ENCODE results near the gene PTPRG.

PTPRG gene

GRCh38 chr3:62149539-62149938, 588.2 kb downstream of the PTPRG start:
- no peak for DNase-seq (ENCODE audit: low read depth in 2 of 2)

DNA sequence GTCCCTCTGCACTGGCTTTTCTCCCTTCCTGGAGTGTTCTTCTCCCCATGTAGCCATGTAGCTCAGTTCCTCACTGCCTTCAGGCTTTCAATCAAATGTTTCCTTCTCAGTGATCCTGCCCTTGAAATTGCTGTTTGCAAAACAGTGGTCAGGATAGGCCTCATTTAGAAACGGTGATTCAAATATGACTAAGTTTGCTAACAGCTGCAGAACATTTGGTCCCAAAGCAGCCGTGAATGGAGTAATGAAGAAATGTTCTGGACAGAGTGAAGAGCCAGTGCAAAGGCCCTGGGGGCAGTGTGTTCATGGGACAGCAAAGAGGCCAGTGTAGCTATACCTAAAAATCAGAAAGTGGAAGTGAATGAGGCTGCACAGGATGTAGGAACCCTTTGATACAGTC, 588.6 kb downstream of the PTPRG start:
- peak in 1 of 2 experiments; percentile 25 for DNase-seq (ENCODE audit: low read depth in 2 of 2)

DNA sequence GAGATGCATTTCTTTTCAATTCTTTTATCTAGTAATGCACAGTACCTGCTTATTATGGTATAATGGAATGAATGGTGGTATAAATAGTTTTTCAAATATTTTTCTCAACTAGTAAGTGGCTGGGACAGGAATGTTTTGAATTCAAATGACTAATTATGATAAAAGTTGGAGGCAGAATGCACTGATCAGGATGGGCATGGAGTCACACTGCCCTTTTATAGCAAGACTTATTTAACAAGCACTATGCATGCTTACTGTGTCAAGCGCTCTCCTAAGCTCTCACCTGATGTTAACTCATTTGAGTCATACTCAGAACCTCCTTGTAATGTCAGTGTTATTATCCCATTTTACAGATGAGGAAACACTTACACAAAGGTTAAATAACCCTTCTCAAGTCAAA, 590.2 kb downstream of the PTPRG start:
- DNase-seq (ENCODE audit: low read depth in 2 of 2), result no peak

DNA sequence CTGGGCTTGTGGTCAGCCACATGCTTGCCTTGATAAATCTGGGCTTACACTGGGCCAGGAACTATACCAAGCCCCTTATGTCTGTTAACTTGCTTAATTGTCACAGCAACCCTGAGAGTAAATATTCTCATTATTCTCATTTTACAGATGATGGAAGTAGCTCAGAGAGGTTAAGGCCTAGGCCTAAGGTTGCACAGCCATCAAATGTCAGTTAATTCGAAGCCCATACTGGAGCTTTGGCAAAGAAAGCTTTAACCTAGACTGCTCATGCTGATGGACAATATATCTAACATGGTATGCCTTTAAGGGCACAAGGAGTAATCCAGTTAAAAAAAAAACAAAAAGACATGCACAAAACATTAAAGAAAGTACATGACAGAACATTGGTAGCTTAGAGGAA, 591.9 kb downstream of the PTPRG start:
- no peak for DNase-seq (ENCODE audit: low read depth in 2 of 2)

DNA sequence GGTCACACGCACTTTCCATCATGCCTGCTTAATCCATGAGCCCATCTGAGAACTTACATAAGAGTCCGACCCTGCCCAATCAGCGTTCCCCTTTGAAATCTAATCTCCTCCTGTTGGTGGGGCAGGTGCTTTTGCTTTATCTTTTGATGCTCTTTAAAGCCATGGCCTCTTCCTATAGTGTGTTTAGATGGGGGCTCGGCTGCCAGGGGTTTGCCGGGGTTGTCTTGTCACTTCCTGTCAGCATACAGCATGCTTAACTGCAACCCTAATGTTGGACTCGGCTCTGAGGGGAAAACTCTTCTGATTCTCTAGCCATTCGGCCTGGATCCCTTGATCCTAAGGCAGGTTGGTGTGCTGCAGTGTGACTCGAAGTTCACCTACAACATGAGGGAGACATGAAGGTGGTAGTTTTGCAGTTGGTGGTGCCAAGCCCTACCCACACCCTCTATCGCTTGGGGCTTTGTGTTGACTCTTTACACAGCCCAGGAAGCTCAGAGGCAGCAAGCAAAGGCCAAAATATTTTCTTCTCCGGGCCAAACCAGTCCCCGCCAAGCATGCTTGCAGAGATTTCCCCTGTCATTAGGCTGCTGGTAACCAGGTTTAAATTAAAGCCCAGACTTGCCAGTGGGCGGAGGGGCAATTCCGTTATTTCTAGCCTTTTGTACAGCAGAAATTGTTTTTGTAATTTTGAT, 593.2 kb downstream of the PTPRG start:
- DNase-seq (ENCODE audit: low read depth in 2 of 2), result no peak

GRCh38 chr3:62159056-62159708, 597.8 kb downstream of the PTPRG start:
- DNase-seq (ENCODE audit: low read depth in 2 of 2), result no peak

DNA sequence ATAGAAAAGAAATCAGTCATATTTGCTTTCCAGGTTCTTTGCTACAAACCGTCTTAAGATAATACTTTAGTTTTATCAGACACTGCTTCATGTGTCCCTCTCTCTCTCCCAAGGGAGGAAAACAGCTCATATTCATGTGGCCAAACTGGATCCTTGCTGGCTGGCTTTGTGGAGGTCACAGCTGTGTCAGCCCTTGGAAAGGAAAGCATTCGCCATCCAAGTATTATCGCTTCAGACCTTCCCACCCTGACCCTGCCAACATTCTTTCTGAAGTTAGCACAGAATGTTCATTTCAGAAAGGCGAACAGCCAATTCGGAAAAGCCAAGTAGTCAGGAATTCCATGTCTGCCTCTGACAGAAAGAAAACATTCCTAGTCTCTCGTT, 598.3 kb downstream of the PTPRG start:
- no peak for DNase-seq (ENCODE audit: low read depth in 2 of 2)

DNA sequence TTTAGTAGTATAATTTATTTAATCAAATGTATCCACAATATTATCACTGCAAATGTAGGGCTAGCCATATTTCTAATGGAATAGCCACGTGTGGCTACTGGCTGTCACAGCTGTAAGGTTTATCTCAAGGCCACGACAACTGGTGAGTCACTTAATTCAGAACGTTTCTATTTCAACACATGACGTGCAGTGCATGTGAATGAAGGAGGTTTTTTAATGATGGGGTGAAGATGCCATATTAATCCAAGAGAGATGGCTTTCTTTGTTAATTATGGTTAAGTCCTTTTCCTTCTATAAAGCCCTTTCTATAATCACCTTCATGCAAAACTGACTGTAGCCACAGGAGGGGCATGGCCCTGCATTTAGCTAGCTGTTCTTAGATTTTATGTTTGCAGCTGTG, 600.0 kb downstream of the PTPRG start:
- DNase-seq (ENCODE audit: low read depth in 2 of 2), result no peak

DNA sequence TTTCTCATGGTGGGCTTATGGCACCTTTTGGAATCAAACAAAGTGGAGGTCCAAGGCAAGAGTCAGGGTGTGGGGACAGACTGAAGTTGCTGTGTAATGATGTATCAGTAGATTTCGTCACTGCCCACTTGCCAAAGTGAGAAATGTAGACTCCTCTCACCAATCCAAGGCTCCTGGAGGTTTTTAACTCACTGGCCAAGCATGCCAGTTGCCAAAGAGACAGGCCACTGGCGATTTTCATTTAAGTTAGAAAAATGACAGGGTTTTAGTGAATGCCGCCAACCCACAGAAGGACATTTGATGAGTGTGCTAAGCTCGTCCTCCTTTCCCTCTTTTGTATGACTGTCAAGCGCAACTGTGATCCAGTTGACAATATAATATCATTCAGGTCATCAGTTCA, 602.8 kb downstream of the PTPRG start:
- DNase-seq (ENCODE audit: low read depth in 2 of 2), result no peak

GRCh38 chr3:62164746-62165145, 603.4 kb downstream of the PTPRG start:
- no peak for DNase-seq (ENCODE audit: low read depth in 2 of 2)

DNA sequence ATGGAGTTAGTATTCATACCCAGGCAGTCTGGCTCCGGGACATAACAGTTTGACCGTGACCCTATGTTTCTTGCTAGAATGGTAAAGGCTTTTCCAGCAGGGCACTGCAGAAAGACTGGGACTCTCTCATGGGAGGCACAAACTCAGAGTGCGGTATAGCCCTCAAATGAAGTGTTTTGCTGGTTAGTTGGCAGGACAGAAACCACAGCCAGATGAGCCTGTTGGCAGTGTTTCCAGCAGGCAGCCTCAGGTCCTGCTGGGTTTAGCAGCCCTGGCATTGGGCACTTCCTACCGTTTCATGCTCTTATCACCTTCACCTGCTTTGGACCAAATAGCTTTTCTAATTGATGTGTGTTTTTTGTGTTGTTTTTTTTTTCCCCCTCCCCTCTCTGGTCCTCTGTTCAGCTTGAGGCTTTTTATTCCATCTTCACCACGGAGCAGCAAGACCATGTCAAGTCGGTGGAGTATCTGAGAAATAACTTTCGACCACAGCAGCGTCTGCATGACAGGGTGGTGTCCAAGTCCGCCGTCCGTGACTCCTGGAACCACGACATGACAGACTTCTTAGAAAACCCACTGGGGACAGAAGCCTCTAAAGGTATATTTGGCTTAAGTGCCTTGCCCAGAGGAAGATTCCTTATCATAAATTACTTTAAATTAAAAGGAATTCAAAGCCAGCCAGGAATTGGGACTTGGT, 606.3 kb downstream of the PTPRG start:
- DNase-seq (ENCODE audit: low read depth in 2 of 2), result no peak

GRCh38 chr3:62168356-62168755, 607.0 kb downstream of the PTPRG start:
- DNase-seq (ENCODE audit: low read depth in 2 of 2), result no peak

GRCh38 chr3:62169906-62170660, 608.7 kb downstream of the PTPRG start:
- DNase-seq (ENCODE audit: low read depth in 2 of 2), result no peak

DNA sequence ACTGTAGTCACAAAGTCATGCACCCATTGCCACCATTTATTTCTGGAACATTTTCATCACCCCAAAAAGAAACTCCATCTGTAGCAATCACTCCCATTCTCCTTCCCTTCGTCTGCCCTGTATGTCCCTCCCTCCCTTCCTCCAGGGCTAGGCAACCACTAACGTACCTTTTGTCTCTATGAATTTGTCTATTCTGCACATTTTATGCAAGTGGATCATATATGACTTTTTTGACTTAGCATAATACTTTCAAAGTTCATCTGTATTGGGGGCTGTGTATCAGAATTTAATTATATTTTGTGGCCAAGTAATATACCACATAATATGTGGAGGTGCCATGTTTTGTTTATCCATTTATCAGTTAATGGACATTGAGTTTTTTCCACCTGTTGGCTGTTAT, 610.4 kb downstream of the PTPRG start:
- DNase-seq (ENCODE audit: low read depth in 2 of 2), result no peak

DNA sequence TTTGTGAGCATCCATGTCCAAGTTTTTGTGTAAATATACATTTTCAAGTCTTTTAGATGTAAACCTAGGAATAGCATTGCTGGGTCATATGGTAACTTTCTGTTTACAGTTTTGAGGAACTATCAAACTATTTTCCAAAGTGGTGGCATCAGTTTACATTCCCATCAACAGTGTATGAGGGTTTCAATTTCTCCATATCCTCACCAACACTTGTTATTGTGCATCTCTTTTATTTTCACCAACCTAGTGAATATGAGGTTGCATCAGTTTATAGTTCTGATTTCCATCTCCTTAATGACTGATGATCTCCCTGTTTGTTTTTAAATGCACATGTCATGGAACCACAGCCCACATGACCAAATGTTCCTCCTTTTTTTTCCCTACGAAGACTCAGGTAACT, 610.8 kb downstream of the PTPRG start:
- no peak for DNase-seq (ENCODE audit: low read depth in 2 of 2)

- no peak for DNase-seq (ENCODE audit: low read depth in 2 of 2)
Measured at GRCh38 chr3:62173939-62174515, 612.7 kb downstream of the PTPRG start.

DNA sequence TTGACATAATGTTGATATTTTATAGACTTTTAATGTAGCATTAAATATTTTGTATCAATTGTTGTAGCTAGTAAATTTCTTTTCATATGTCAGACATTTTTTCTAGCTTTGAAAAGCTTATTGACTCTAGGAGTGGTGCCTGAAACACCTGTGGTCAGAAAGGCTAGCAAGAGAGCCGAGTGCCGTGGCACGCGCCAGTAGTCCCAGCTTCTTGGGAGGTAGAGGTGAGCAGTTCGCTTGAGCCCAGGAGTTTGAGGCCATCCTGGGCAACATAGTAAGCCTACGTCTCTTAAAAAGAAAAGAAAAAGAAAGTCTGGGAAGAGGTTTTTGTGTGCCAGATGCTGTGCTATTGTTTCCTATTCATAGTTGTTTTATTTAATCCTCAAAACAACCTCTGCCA, 613.8 kb downstream of the PTPRG start:
- no peak for DNase-seq (ENCODE audit: low read depth in 2 of 2)

- DNase-seq (ENCODE audit: low read depth in 2 of 2), result no peak
Measured at GRCh38 chr3:62178032-62178431, 616.7 kb downstream of the PTPRG start.

GRCh38 chr3:62178739-62179600, 617.6 kb downstream of the PTPRG start:
- DNase-seq (ENCODE audit: low read depth in 2 of 2), result no peak

DNA sequence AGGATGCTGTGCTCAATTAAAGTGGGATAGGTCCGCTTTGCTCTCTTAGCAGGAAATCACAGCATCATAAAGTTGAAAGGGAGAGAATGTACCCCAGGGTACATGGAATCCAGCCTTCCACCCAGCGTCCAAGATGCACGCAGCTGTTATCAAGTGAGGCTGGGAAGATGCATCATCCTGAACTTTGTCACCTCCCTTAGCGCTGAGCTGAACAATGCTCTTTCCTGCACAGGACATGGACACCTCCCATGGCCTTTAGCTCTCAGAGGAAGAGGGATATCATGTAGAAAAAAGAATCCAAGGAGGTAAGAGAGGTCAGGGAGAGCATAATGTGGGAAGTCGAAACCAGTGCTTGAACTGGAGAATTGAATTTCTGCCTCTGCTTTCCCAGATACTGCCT, 619.1 kb downstream of the PTPRG start:
- no peak for DNase-seq (ENCODE audit: low read depth in 2 of 2)

- DNase-seq (ENCODE audit: low read depth in 2 of 2), result no peak
Measured at GRCh38 chr3:62183087-62183486, 621.7 kb downstream of the PTPRG start.
